NCI-H774 (cell line): Measurements from ENCODE around the gene SMIM3.
"Not testable (repeated sequence)": the region's sequence is repeated elsewhere in the genome, so short reads cannot be mapped to it uniquely, and the experiment has no call there.

Experiments
- DNase-seq: peaks from one replicate; lab custom pipeline; 2025; lab: John Stamatoyannopoulos, UW

The SMIM3 gene, protein sequence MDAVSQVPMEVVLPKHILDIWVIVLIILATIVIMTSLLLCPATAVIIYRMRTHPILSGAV

DNA sequence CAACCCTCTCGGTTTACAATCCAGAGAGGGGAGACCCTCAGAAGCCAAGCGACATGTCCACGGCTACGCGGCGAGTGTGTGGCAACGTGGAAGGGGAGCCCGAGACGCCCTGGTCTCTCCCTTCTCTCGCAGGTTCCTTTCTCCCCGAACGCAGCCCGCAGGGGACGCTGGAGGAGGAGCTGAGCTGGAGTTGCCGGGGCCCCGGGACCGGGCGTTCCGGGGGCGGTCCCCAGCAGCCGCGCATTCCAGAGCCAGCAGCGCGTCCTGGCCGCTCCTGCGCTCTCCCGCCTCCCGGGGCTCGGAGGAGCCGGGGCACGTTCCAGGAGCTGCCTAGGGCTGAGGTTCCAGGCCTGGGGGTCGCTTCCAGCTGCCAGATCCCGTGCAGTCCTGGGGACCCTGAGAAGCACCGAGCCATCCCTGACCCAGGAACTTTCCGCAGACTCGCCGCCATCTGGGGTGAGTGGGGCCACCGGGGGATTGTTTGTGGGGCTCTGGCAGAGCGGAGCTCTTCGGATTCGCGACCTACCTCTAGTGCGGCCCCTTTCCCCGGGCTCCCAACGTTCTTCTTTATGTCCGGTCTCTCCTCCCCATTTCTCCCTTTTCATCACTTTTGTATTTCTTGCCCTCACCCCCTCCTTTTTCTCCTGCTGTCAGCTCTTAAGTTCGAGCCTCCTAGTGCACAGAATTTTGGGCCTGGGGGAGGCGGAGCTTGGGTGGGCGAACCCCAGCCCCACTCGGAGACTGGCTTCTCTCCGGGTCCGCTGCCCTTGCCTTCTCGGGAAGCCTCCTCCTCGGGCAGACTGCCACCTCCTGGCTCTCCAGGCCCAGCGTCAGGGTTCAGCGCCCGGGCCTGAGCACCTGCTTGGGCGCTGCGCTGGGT, at the start of gene SMIM3:
Gene SMIM3 (plus strand): TSS at position 241 of the 880 bp plus-strand sequence. CDS start 16,684 bp downstream, outside the sequence.
- DNase-seq: peak; percentile 19

DNA sequence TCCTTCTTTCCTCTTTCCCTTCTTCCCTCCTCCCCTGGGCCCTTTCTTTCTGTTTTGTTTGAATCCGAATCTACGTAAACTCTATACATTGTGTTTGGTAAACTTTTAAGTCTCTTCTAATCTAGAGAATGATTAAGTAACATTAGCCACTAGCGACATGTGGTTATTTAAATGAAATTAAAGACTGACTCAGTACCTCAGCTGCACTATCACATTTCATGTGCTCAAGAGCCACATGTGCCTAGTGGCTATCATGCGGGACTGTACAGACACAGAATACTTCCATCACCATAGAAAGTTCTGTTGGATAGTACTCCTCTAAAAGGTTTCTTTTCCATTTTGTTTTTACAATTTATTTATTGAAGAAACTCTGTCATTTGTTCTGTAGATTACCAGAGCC, 48.7 kb upstream of the SMIM3 start:
- DNase-seq: no peak

DNA sequence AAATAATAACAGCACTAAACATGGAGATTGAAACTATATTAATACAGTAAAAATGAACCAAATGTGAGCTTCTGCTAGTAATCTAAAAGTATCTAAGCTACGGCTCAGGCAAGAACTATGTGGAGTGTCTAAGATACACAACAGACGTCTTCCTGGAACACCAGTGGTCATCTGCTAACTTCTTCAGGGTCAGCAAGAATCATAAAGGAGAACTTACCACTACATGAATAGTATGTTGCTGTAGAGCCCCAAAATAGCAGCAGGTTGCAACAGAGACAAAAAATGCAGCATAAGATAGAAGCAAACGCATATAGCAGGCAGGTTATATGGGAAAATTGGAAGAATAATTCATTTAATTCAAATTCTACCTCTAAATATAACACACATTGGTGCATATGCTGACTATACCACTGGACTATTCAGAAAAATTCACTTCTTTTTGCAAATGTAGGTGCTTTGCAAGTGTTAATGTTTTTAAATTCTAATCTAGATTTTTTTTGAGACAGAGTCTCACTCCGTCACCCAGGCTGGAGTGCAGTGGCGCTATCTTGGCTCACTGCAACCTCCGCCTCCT, 46.8 kb upstream of the SMIM3 start:
- no peak for DNase-seq

DNA sequence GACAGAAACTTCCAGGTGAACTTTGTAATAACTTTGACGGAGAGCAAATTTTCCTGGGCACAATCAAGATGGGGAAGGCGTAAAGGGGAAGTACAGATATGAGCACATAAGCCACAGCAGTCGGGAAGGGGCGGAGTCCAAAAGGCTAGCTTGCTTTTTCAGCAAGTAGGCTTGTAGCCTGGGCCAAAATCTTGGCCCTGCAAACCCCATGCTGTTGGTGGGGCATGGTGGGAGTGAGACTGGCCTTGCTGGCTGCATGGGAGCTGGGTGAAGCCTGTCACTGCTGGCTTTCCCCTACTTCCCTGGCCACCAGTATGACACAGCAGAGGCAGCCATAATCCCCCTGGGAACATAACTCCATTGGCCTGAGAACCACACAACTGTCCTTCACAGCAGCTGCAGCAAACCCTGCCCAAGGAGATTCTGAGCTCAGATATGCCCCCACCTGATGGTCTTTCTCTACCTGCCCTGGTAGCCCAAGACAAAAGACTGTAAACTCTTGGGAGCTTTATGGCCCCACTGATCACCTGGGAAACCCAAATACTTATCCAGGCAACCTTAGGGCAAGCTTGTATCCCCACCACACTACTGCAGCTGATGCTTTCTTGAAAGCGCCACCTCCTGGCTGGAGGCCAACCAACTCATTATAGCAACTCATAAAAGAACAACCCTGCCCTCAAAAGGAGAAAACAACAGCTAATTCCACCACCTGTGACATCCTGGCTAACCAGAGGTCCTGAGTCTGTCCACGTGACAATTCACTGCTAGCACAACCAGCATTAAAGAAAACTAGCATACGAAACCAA, 43.8 kb upstream of the SMIM3 start:
- no peak for DNase-seq

DNA sequence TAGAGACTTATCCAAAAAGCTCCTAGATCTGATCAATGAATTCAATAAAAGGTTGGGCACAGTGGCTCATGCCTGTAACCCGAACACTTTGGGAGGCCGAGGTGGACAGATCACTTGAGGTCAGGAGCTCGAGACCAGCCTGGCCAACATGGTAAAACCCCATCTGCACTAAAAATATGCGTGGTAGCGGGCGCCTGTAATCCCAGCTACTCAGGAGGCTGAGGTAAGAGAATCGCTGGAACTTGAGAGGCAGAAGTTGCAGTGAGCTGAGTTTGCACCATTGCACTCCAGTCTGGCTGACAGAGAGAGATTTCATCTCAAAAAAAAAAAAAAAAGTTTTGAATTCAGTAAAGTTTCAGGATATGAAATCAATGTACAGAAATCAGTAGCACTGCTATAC, 39.7 kb upstream of the SMIM3 start:
- DNase-seq: no peak

DNA sequence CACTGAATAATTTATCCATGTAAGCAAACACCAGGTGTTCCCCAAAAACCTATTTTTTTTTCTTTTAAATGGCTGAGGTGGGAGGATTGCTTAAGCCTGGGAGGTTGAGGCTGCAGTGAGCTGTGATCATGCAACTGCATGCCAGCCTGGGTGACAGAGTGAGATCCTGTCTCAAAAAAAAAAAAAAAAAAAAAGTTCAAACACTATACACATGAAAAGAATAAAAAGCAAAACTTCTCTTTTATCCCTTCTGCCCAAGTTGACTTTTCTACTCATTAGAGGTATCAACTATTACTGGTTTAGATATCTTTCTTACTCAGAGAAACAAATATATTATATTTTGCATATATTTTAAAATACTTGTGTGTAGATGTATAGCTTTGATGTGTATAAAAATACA, 37.6 kb upstream of the SMIM3 start:
- no peak for DNase-seq

DNA sequence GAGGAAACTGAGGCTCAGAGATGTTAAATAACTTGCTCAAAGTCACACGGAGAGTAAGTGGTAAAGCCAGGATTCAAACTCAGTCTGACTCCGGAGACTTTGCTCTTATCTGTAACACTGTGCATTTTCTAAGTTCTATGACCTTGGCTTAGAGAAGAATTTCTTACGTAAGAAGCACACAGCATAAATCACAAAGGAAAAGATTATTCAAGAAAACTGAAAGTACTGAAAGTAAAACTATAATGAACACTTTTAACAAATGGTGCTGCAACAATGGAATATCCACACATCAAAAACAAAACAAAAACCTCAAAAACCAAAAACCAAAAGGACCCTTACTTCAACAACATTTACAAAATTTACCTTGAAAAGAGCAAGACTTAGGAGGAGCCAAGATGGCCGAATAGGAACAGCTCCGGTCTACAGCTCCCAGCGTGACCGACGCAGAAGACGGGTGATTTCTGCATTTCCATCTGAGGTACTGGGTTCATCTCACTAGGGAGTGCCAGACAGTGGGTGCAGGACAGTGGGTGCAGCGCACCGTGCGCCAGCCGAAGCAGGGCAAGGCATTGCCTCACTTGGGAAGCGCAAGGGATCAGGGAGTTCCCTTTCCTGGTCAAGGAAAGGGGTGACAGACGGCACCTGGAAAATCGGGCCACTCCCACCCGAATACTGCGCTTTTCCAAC, 36.0 kb upstream of the SMIM3 start:
- DNase-seq: not testable (repeated sequence)

DNA sequence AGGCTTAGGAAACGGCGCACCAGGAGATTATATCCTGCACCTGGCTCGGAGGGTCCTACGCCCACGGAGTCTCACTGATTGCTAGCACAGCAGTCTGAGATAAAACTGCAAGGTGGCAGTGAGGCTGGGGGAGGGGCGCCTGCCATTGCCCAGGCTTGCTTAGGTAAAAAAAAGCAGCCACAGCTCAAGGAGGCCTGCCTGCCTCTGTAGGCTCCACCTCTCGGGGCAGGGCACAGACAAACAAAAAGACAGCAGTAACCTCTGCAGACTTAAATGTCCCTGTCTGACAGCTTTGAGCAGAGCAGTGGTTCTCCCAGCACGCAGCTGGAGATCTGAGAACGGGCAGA, 35.4 kb upstream of the SMIM3 start:
- not testable (repeated sequence) for DNase-seq

DNA sequence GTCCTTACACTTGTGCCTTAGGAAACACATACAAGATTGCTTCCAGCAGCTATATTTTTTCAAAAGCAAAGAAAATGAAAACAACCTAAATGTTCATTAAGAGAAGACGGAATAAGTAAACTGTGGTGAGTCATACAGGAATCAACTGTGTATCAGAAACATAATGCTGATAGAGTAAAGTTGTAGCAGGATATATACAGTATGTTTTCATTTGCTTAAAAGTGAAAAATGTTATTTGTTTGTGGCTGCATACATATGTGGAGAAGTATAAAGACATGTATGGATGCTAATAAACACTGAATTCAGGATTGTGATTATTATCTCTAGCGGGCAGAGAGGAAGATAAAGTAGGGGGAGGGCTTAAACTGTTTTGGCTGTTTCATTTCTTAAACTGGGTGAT, 28.1 kb upstream of the SMIM3 start:
- no peak for DNase-seq

DNA sequence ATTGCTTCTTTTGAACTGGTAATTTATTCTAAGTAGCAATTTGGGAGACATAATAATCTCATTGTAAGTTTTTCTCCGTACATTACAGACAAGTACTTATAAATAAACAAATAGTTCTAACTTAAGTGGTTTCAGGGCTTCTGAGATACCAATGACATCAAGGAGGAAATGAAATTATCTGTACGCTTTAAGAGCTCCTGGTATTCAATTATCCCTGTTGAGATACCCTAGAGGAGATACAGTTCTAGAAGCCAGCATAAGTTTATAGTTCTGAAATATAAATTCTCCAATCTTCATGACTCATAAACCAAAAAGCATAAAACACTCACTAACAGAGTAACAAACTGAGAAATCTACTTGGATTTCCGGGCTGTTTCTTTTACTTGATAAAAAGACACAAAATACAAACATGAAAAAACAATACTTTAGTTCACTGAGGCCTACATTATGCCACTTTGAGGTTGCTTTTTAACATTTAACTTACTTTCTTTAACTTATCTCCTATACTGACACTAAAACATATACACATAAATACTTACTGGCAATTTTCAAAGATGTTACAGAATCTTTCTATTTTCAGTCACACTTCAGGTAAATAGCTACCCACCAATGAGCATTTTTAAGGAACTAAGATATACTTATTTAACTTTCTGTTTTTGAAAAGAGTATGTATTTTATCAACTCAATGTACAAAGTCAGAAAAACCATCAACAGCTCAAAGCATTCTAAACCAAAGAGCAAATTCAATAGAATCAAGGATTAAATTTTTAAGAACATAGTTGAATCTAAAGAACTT, 27.3 kb upstream of the SMIM3 start:
- DNase-seq: no peak

DNA sequence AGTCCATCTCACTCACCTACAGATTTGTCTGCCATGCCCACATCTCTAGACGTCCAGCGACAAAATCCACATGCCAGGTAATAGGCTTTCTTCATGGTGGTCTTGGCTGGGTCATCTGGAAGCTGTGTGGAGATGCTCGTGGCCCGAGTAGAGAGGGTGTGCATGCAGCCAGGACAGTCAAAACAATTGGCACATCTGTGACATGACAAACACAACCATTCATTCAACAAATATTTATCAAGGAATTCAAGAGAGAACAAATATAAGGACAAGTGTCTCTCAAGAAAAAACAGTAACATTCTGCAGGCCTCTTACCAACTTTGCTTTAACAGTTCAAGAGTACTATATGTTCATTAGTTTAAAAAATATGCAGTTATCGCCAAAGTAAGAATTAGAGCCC, 25.1 kb upstream of the SMIM3 start:
- no peak for DNase-seq

DNA sequence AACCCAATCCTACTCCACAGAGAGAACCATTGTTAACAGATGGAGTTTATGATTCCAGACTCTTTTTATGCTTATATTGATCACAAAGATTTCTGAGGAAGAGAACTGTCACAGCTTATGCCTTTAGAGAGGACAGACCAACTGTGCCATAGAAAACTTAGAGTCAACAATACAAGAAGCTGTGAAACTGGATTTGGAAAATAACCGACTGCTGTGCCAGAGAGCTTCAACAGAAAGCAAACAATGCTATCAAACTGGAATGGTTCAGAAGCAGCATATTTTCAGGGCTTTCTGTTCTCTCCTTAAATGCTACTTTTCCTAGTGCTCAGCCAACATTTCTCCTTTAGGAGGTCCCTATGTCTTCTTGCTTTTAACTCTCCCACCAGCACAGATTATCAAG, 24.7 kb upstream of the SMIM3 start:
- no peak for DNase-seq

DNA sequence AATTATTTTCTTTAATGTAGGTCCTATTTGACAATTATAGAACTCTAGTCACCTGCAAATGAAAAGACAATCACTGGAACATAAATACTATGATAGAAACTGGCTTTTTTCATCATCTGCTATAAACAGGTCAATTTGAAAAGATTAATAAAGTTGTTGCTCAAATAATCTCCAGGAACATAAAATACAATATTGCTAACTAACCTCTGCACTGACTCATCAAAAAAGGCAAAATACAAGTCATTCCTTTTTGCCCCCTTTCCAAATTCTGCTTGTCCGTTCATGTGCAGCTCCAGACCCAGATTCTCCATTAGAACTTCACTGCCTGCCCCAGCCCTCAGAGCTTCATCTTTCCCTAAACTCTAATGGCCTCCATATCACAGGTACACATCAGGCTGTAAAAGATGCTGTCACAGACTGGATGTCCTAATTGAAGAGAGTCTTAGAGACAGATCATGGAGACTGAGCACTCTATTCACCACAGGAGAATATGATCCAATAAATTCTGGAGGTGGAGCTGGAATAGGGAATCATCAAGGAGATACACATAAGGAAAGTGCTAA, 21.4 kb upstream of the SMIM3 start:
- DNase-seq: no peak

DNA sequence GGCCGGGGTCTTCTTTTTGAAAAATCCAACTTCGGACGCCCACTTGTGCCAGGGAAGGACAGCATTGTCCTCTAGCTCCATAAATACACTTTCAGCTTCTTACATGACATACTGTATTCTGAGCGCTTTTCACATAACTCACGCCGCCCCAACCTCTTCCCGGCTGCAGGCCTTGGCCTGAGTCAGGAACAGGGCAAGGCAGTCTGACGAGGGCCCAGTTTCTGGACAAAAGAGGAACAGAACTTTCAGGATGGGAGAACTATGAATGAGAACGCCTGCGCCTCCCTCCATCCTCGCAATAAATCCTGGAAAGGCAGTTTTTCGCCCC, 20.4 kb upstream of the SMIM3 start:
- no peak for DNase-seq

DNA sequence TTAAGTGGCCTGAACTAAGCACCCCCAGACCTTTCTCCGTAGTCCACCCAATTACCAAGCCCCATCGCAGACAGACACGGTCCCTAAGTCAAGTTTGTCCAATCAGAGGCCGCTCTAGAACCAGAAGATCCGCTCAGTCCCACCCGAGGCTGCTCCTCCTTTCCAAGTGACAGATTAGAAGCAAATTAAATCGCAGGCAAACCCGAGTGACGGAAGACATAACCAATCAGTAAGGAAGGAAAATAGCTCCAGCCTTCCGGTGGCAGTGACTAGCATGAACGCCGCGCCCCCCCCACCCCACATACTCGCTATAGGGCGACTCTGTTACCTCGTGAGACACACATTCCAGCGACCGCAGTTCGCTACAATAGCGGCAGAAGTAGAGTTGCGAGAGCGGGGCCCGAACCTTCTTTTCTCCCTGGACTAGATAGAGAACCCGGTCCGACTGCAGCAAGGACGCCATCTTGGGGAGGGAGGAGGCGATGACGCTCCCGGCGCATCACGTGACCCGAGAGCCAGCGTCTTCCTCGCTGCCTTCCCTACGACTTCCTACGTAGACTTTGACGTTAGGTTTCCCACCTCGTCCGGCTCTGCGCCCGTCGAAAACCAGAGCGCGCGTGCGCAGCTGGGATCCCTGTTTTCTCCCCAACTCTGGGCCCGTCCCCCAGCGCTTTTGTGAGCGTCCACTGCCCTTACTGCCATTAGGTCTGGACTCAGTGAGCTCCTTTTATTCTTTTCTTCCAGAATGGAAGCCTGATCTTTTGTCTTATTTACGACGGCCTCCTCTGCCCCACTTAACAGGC, 19.8 kb upstream of the SMIM3 start, which contains the start of gene DCTN4:
Gene DCTN4 (minus strand): TSS at position 487 of the 803 bp plus-strand sequence. CDS start 24 bp downstream, at position 463.
- peak; percentile 97 for DNase-seq

DNA sequence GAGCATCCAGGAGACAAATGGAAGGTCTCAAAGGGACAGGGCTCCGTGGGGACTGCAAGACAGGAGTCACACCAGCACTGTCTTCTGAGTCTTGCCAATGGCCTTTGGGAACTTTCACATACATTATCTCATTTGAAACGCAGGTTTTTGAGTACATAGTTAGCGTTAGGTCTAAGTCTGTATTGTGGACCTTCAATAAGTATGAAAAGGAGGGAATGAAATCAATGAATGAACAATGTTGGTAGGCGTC, 19.3 kb upstream of the SMIM3 start:
- no peak for DNase-seq

DNA sequence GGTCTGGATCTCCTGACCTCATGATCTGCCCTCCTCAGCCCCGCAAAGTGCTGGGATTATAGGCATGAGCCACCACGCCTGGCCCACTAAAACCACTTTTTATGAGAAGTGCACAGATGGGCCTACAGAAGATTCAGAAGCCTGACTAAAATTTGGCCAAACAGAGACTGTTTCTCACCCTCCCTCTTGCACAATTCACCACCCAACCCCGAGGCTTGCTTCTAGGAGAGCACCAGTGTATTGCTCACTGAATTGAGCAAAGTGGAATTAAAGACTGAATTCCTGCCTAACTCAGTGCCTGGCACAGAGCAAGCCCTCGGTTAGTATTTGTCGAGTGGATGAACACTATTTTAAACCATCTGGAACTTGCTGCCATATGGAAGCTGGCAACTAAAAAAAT, 16.3 kb upstream of the SMIM3 start:
- DNase-seq: no peak

DNA sequence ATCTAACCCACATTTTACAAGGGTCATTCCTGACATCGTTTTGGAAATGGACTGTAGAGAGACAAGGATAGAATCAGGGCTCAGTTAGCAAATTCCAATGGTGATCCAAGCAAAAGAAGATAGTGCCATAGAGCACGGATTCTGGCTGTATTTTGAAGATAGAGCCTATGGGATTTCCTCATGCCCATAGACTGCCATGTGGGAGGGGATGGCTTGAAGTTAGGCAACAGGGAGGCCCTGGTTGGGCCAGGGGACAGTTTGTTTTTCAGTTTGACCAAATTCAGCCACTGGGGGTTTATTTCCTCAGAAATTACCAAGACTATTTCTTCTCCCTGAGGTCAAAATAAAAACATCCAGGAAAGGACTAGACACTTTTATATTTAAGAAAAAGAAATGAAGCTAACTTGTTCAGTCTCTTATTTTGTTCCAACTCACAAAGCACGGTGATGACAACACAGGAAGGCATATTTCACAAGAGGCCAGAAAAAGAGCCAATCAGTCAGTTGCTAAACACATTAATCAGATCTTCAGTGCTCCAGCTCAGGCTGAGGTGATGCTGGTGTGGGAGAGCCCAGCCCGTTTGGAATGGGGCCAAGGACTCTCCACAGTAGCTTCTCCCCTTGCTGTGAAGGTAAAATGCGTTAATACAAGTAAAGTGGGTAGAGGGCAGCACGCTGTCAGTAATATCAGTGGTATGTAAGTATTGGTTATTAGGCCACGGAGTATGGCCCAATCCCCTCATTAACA, 15.4 kb upstream of the SMIM3 start:
- peak; percentile 29 for DNase-seq

DNA sequence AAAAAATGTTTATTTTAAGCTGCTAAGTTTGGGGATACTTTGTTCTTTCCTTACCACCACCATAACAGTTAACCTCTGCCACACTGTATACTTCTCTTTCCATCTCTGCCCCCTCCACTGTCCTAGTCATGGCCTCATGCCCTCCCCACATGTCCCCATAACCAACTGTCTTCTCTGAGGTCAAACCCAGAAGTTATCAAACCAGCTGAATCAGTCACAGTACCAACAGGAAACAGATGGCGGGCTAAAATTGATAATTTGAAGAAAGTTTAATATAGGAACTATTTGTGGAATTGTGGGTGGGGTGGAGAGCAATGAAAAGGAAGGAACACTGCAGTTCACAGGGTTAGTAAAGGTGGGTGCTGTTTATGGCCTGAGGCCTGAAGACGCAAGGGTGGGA, 14.0 kb upstream of the SMIM3 start:
- no peak for DNase-seq
